Measurements from ENCODE around the gene SRPX2.

The SRPX2 gene

DNA sequence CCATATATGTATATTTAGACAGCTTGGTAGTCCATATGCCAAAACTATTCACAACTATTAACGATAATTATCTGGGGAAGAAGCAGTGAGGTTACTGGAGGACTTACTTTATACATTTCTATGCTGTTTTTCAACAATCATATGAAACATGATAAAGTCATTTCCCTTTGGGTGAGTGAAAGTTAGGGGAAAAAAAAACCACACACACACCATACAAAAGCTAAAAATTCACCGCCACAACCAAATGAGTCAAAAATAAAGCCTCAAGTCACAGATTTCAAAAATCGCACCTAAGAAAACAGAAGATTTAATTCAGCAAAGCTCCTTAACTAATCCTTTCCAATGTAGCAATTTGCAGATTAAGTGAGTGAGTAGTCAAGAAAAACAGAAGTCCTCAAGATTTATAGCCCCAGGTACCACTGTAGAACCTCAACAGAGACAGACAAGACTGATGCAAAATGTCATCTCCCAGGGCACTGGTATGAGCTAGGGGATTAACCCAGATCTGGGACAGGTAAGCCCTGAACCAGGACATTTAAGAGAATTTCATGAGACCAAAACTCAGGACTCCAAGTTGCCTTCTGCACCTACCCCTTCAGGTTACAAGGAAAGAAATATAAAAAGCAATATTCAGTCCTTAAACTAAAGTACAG is 52.8 kb downstream of the SRPX2 start:
- TF ChIP-seq, protein P1, sequence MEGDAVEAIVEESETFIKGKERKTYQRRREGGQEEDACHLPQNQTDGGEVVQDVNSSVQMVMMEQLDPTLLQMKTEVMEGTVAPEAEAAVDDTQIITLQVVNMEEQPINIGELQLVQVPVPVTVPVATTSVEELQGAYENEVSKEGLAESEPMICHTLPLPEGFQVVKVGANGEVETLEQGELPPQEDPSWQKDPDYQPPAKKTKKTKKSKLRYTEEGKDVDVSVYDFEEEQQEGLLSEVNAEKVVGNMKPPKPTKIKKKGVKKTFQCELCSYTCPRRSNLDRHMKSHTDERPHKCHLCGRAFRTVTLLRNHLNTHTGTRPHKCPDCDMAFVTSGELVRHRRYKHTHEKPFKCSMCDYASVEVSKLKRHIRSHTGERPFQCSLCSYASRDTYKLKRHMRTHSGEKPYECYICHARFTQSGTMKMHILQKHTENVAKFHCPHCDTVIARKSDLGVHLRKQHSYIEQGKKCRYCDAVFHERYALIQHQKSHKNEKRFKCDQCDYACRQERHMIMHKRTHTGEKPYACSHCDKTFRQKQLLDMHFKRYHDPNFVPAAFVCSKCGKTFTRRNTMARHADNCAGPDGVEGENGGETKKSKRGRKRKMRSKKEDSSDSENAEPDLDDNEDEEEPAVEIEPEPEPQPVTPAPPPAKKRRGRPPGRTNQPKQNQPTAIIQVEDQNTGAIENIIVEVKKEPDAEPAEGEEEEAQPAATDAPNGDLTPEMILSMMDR (IDR thresholded peaks at IDR 0.05; ENCODE audit: low read depth, low read length) = no peak
- DNase-seq (ENCODE audit: extremely low read depth, low read depth) = no peak

DNA sequence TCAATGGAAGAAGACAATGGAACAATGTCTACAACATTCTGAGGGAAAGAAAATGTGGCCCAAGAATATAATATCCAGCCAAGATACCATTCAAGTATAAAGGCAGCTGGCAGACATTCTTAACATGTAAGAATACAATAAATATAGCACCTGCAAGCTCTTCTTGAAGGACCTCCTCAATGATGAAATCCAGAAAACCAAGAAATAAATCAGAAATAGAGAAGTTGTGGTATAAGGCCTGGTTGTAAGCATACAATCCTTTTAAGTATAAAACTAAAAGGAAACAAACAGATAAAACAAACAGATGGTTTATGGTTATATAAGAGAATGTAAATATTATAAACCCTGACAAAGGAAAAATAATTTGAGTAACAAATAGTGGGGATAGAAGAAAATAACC is 54.6 kb downstream of the SRPX2 start:
- TF ChIP-seq, protein P1 (IDR thresholded peaks at IDR 0.05; ENCODE audit: low read depth, low read length) = no peak
- no peak for DNase-seq (ENCODE audit: extremely low read depth, low read depth)

DNA sequence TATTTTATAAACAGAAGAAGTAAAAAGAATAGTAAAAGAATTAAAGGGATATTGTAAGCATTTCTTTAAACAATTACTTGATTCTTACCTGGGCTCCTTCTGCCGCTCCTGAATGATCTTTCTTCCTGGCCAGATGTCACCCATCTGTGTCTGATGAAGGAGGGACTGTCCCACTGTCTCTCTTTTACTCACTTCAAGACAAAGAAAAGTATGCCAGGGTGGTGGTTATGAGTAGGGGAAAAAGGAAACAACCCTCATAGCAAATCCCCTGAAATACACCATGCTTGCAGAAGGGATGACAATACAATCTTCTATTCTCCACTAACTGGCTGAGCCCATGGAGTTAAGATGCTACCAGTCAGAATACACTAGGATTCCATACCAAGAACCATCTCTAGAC is 56.8 kb downstream of the SRPX2 start:
- DNase-seq (ENCODE audit: extremely low read depth, low read depth) = no peak
- TF ChIP-seq, protein P1 (IDR thresholded peaks at IDR 0.05; ENCODE audit: low read depth, low read length) = no peak

- DNase-seq (ENCODE audit: extremely low read depth, low read depth) = no peak
- TF ChIP-seq, protein P1 (IDR thresholded peaks at IDR 0.05; ENCODE audit: low read depth, low read length) = no peak
Observed at GRCh38 chrX:100704581-100705203, 60.7 kb downstream of the SRPX2 start.

DNA sequence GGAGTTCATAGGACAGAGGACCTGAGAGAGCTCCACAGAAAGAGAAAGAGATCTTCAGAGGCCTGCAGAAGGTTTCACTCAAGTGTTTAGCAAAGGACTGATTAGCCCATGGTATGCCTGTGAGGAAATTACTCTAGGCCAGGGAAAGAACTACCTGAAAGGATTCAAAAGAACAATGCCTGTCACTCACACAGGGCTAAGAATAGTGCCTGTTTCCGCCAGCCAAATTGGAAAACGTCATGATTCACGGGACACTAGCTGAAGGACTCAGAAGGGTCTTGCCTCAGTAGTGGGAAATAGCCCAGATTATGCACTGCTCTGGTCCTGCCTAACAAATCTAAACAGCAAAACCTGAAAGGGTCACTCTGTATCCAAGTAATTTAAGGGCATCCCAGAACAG is 66.8 kb downstream of the SRPX2 start:
- no peak for DNase-seq (ENCODE audit: extremely low read depth, low read depth)
- TF ChIP-seq, protein P1 (IDR thresholded peaks at IDR 0.05; ENCODE audit: low read depth, low read length) = no peak

DNA sequence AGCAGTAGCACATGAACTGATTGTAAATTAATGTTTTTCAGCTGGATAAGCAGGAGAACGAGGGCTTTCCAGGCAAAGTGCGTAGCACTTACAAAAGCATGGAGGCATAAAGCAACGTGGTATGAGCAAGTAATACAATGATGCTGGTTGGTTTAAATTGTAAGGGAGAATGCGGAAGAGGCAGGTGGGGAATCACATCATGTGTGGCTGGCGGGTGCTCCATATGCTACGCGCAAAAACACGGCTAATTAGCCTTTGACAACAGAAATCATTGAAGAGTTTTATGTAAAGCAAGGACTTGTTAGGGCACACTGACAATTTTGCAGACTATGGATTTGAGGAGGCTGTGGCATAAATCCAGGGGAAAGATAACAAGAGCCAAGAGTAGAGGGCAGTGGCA is 73.4 kb downstream of the SRPX2 start:
- TF ChIP-seq, protein P1 (IDR thresholded peaks at IDR 0.05; ENCODE audit: low read depth, low read length) = no peak
- no peak for DNase-seq (ENCODE audit: extremely low read depth, low read depth)

- DNase-seq (ENCODE audit: extremely low read depth, low read depth) = no peak
- TF ChIP-seq, protein P1 (IDR thresholded peaks at IDR 0.05; ENCODE audit: low read depth, low read length) = no peak
Observed at GRCh38 chrX:100719139-100719538, 75.1 kb downstream of the SRPX2 start.
